Inferior parietal cortex (tissue), 1 donor: ENCODE results near the gene ERICH6B.
"Not testable (repeated sequence)": the region's sequence is repeated elsewhere in the genome, so short reads cannot be mapped to it uniquely, and the experiment has no call there.

Experiments used
- DNase-seq: peaks from one replicate; pipeline ENCODE4 v3.0.0-alpha.2; 2016; ENCODE audit errors: extremely low spot score

ERICH6B gene

DNA sequence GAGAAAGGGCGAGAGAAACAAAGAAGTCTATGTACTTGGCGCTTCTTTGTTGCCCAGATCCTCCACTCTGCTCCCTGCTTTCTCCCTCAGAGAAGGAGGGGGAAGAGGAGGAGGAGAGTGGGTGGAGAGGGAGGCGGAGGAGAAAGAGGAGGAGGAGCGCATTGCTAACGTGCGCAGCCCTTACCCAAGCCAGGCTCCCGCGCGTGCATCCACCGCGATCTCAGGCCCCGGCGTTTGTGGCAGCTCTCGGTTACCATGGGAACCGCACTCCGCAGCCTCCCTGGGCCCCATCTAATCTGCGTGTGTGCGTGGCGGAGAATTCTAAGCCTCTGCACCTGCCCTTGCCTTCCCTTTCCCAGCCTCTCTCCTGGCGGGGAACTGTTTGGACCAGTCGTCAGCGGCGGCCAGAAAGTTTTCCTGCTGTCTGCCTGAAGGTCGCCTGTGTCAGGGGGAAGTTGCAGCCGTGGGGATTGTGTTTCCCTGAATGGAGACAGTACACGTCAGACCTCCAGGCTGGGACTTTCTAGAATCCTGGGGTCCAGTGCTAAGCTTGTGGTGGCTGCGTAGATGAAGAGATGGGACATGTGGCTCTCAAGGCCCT lies at the start of gene ERICH6B:
Gene ERICH6B (minus strand): TSS at position 239 of the 601 bp plus-strand sequence. CDS start 18,734 bp downstream, outside the sequence.
- DNase-seq, result peak; percentile 45

DNA sequence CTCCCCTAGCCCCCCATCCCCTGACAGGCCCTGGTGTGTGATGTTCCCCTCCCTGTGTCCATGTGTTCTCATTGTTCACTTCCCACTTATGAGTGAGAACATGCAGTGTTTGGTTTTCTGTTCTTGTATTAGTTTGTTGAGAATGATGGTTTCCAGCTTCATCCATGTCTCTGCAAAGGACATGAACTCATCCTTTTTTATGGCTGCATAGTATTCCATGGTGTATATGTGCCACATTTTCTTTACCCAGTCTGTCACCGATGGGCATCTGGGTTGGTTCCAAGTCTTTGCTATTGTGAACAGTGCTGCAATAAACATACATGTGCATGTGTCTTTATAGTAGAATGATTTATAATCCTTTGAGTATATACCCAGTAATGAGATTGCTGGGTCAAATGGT lies 47.4 kb upstream of the ERICH6B start:
- not testable (repeated sequence) for DNase-seq

DNA sequence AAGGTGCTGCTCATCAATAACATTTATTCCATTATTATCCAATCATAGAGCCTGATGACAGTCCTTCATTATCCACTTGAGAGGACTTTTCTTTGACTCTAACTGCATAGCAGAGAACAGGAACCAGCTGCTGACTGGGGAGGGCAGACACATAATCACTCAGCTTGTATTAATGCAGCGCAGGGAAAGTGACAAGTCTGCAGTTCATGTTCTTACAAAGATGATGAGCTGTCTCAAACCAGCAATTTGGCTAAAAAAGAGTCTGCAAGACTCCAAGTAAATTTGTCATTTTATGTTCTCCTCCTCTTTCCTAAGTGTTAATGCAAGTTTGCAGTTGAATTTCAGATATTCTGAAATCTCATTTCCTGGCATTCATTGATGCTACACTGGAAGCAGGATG lies 46.6 kb upstream of the ERICH6B start:
- no peak for DNase-seq

DNA sequence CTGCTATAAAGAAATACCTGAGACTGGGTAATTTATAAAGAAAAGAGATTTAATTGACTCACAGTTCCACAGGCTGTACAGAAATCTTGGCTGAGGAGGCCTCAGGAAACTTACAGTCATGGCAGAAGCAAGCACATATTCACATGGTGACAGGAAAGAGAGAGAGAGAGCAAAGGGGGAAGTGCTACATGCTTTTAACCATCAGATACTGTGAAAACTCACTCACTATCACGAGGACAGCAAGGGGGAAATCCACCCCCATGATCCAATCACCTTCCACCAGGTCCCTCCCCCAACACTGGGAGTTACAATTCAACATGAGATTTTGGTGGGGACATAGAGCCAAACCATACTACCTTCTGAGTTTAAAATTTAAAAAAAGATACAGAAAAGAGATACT lies 44.9 kb upstream of the ERICH6B start:
- not testable (repeated sequence) for DNase-seq

DNA sequence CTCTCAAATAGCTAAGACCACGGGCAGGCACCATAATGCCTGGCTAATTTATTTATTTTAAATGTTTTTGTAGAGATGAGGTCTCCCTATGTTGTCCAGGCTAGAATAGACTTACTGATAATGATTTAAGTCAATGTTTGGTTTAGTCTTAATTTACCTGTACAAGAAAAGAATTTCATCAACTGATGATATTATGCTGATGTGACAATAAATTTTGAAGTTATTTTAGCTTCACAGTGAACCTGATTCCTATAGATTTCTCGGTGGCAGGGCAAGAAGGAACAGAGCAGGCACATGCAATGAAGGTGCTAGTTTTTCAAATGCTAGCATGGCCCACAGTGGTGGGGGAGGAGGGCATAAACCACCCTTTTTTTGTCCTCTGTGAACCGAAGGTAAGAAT lies 44.0 kb upstream of the ERICH6B start:
- no peak for DNase-seq

DNA sequence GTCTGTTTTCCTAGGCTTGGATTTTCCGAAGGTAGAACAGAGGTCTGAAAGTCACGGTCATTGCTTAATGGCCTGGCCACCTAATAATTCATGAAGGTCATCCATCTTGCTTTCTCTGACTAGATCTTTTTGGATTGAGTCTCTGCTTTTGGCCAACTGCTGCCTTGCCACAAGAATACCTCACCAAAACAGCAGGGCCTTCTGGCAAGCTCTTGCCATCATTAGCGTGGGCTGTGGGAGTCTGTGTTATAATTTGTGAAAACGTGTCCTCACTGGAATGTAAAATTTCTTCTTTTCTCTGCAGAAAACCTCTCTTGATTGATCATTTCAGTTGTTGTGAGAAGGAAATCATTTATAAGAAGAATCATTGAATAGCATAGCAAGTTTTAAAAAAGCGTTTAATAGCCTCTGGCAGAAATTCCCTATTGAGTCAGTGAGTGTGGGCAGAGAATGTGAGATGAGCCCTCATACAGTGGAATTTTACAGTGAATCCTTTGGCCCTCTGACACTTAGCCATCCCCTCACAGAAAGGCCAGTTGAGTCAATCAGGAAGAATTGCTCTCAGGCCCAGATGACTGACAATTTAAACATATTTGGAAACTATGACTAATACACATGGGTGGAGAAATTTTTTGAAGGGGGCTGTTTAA lies 43.2 kb upstream of the ERICH6B start:
- no peak for DNase-seq

DNA sequence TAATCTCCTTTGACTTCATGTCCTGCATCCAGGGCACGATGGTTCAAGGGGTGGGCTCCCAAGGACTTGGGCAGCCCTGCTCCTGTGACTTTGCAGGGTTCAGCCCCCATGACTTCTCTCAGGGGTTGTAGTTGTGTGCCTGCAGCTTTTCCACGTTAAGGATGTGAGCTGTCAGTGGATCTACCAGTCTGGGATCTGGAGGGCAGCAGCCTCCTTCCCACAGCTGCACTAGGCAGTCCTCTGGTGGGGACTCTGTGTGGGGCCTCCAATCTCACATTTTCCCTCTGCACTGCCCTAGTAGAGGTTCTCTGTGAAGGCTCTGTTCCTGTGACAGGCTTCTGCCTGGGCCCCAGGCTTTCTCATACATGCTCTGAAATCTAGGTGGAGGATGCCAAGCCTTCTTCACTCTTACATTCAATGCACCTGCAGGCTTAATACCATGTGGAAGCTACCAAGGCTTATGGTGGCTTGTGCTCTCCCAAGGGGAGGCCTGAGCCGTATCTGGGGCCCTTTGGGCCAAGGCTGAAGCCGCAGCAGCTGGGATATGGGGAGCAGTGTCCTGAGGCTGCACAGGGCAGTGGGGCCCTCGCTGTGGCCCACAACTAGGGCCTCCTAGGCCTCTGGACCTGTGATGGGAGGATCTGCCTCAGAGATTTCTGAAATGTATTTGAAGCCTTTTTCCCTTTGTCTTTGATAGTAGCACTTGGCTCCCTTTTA lies 39.3 kb upstream of the ERICH6B start:
- no peak for DNase-seq

DNA sequence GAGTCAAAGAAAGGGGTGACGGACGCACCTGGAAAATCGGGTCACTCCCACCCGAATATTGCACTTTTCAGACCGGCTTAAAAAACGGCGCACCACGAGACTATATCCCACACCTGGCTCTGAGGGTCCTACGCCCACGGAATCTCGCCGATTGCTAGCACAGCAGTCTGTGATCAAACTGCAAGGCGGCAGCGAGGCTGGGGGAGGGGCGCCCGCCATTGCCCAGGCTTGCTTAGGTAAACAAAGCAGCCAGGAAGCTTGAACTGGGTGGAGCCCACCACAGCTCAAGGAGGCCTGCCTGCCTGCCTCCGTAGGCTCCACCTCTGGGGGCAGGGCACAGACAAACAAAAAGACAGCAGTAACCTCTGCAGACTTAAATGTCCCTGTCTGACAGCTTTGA lies 29.7 kb upstream of the ERICH6B start:
- not testable (repeated sequence) for DNase-seq

DNA sequence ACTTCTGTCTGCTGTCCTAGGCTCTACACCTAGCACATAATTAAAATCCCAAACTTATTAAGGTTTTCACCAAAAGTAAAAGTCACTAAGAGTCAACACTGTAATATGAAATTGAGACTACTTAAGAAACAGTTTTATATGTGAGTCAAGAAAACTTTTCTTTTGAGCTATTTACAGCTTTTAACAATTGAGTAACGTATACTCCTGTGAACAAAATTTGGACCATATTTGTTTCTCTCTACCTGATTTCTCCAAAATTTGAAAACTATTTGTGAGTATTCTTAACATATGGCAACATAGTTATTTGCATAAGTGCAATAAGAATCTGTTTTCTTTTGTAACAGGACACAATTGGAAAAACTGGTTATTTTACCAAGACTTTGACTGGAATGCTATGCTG lies 26.6 kb upstream of the ERICH6B start:
- DNase-seq, result not testable (repeated sequence)

DNA sequence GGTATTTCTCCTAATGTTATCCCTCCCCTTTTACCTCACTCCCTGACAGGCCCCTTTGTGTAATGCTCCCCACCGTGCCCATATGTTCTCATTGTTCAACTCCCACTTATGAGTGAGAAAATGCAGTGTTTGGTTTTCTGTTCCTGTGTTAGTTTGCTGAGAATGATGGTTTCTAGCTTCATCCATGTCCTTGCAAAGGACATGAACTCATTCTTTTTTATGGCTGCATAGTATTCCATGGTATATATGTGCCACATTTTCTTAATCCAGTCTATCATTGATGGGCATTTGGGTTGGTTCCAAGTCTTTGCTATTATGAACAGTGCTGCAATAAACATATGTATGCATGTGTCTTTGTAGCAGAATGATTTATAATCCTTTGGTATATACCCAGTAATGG lies 19.8 kb upstream of the ERICH6B start:
- not testable (repeated sequence) for DNase-seq

DNA sequence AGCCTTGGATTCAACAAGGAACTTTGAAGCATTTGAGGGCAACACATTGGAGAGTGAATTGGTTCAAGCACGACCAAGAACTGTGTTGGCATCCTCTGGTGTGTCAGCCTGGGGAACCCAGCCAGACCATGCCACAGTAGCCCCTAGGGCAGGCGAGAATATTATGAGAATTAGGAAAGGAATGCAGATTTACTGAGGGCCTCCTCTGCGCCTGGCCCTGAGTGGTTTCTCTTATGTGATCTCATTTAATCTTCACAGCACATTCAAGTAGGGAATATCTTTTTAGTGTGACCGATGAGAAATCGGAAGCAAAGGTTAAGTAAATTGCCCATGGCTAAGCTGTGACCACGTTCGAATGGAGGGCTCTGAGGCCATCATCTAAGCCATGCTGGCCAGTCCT lies 15.3 kb upstream of the ERICH6B start:
- no peak for DNase-seq

DNA sequence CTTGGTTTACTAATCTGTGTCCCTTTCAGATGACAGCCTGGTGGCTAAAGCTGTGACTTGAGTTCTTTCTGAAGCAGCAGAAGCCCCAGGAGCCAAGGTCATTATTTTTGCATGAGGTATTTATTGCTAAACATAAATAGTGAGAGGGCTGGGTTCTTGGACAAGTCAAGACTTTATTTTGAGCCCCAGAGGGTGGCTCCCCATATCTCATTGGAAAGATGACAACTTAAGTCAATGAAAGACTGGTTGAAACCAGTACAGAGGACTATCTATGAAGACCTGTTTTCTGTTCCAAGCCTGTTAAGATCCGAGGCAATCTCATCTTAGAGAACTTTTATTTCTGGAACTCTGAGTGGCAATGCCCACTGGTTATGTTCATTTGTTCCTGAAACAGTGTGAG lies 14.4 kb upstream of the ERICH6B start:
- DNase-seq, result no peak

DNA sequence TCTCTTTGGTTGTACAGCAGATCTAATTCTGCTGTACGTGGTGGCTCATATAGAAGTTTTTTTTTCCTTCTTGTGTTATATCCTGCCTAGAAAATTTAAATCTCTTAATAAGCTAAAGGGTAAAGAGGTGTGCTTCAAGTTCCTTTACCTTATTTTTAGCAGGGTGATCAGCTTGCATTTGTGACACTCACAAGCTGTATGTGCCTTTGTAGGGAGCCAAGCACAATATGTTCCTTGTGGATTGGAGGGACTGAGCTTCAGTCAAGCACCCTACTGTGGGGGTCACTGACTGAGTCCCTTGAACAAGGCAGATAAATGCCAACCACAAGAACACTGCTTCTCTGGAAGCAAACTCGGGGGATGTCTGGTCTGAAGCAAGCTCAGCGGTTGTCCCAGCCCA lies 12.6 kb upstream of the ERICH6B start:
- DNase-seq, result no peak

DNA sequence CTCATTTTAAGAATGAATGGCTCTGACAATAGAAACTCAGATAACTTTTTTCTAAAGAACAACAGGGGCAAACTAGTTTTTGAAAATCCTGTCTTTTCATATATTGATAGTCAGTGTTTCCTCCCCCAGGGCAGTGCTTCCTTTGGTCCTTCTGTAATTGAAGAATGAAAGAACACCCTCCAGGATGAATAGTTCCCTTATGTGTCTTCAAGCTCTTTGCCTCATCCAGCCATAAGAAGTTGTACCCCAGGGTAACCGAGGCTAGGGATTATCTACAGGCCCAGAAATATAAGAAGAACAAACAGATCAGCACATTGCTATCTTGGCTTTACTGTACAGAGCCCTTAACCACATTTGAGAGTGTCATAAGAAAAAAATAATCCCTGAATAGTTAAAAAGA lies 12.1 kb upstream of the ERICH6B start:
- DNase-seq, result no peak

DNA sequence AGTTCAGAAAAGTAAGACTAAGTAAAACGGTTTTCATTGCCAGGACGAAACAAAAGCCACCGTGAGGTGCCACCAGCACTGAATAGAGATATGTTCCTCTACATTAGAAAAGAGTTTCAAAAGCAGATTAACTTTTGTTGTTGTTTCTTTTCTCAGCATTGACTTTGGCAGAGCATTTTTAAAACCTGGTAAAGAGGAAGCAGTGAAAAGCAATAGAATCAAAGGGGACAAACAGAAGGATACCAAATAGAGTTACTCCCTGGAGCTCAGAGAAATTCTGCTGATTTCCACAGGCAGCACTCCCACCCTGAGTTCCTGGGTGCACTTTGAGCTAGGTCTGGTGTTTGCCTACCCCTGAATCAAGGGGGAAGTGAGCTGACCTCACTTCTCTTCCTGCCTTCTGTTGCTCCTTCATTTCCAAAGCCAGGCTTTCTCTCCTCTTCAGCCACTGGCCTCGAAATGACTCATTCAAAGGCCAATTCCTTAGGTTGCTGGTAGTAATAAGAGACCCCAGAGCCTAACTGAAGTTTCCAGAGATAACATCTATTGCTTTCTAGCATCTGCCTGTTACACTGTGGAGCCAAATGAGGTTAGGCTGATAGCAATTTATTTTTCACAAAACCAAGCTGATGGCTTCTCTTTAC lies 11.3 kb upstream of the ERICH6B start:
- no peak for DNase-seq

DNA sequence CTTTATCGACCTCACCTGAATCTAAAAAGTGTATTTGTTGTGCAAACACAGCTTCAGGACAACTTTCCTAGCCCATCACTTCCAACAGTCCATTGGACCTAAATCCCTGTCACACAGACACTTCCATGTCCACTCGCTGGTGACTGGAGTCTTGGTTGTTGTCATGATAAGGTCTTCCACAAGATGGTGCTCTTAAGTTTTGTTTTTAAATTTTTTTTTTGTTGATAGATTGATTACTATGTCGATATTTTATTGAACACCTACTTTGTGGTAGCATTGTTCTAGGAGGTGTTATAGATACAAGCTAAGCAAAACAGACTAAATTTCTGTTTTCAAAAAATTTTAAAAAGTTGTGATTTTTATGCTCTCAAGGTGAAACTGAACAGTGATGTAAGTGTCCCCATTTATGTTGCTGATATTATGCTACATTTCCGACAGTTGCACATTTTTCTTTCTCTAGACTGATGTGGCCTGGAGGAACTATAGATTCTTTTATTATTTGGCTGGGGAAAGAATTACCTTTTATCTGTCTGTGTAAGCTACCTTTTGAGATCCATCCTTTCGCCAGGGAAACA lies 8.1 kb upstream of the ERICH6B start:
- DNase-seq, result peak; percentile 16

DNA sequence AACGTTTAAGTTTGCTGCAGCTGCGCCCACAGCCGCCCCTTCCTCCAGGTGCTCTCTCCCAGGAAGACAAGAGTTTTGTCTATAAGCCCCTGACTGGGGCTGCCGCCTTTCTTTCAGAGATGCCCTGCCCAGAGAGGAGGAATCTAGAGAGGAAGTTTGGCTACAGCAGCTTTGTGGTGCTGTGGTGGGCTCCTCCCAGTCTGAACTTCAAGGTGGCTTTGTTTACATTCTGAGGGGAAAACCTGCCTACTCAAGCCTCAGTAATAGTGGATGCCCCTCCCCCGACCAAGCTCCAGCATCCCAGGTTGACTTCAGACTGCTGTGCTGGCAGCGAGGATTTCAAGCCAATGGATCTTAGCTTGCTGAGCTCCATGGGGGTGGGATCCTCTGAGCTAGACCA lies 6.4 kb upstream of the ERICH6B start:
- no peak for DNase-seq

DNA sequence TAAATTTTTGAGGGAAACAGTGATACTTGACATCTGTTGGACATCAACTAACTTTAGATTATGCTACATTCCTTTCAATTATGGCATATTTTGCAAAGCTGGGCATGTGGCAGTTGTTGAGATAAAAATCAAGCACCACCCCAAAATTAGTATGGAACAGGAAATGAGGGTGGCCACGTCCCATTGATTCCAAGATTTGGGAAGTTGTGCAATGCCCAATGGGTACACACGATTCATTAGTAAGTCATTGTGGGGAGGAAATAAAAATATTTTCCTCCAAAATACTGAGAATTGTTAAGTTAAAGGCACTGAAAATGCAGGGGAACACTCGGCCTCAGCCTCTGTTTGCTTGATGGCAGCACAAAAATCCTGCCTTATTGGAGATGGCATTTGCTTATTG lies 7.6 kb downstream of the ERICH6B start:
- no peak for DNase-seq

DNA sequence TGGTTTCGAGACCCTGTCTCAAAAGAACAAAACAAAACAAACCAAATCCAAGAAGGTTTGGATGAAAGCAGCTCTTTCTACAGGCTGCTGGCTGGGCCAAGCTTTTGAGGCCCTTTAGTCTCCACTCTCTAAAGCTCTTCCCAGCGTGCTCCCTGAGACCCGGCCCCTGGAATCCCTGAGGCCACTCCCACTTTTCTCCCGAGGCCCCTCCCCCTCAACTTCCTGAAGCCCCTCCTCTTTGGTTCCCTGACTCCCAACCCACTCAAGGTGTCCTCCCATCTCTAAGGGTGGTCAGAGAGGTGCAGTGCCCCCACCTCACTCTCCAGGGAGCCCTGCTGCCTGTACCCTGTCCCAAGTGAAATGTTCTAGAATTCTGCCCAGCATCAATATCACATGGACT lies 10.6 kb downstream of the ERICH6B start:
- DNase-seq, result no peak

DNA sequence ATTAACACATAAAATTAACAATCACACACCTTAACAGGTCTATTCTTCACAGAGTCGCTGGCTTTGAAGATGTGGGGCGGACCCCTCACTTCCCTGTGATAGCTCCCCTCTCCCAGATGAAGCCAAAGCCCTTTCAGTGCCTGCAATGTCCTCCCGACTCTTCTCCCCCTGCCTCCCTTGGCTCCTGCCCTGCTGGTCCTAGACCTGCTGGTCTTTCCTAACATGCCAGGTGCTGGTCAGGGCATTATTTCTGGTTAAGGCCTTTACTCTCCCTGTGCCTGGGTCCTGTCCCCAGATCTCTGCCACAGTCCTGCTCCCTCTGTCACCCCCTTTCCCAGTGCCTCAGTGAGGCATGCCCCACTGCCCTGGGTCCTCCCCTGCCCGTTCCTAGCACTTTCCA lies 12.2 kb downstream of the ERICH6B start:
- no peak for DNase-seq

DNA sequence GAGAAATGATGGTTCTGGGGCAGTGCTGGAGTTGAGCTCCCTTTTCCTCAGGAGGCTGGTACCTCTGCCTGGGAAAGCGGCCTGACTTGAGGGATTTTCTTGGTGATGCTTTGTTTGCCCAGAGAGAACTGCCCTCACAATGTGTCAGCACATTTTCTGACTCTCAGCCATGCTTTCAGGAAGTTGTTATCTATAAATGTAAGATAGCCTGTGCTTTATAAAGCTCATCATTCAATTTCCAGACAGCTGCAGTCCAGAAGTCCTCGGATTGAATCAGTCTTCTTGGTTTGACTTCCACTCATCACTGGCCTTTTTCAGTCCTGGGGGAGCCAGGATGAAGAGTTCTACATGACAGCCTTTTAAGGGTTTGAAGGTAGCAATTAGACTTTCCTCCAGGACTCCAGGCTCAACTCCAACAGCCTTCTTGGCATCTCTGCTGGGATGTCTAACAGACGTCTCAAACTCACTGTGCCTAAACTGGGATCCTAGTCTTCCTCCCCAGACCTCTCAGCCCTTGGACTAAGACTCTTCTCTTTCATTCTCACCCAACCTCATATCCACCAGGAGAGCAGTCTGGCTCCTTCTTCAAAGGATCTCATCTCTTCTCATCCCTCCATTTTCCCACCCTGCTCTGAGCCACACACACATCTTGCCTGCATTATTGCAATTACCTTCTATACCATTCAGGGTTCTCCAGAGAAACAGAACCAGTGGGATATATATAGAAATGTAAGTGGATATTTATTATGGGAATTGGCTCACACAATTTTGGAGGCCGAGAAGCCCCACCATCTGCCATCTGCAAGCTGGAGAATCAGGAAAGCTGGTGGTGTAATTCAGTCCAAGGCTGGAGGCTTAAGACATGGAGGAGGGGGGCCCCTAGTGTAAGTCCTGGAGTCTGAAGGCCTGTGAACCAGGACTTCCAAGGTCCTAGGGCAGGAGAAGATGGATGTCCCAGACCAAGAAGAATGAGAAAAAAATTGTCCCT lies 13.1 kb downstream of the ERICH6B start:
- no peak for DNase-seq
